ENCODE data around the gene MDGA2. TPM values are rescaled to one million over a fixed set of nuclear protein-coding genes. Genes with fewer than 3 reads are reported as not detected.
A peak's percentile ranks its signal among the peaks of the same experiment; 100 is the strongest.

The MDGA2 gene
- total RNA-seq, 1 experiment from 2014 or later: not detected

DNA sequence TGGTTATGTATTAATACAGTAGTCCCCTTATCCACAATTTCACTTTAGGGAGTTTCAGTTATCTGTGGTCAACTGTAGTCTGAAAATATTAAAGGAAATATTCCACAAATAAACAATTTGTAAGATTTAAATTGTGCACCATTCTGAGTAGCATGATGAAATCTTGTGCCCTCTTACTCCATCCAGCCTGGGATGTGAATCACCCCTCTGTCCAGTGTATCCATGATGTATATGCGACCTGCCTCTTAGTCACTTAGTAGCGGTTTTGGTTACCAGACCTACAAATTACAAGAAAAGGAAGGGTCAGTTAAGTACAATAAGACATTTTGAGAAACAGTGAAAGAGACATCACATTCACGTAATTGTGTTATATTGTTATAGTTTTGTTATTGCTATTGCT, 39.9 kb upstream of the MDGA2 start:
- Histone ChIP-seq H3K4me1 (no peaks in the 10 kb centered on the region), H3K27me3 (replicated peaks; ENCODE audit: control insufficient read depth, insufficient read depth, low read length) (no peaks in the 10 kb centered on the region), H3K36me3 (ENCODE audit: control insufficient read depth, insufficient read depth, low read length) (no peaks in the 10 kb centered on the region), H3K9me3 (no peaks in the 10 kb centered on the region), H3K4me3 (ENCODE audit: low read depth, low read length) (no peak overlapping the region)
- Mint-ChIP-seq H3K4me1 (ENCODE audit: low read depth, unreplicated experiment) (no peaks in the 10 kb centered on the region), H3K27me3 (ENCODE audit: insufficient read depth, unreplicated experiment) (no peaks in the 10 kb centered on the region), H3K4me3 (ENCODE audit: unreplicated experiment) (no peak overlapping the region), H3K27ac (ENCODE audit: unreplicated experiment) (no peak overlapping the region), H3K9me3 (ENCODE audit: unreplicated experiment) (no peaks in the 10 kb centered on the region), H3K36me3 (ENCODE audit: insufficient read depth, unreplicated experiment) (no peaks in the 10 kb centered on the region)
- DNase-seq: no peak
- ChIA-PET CTCF (no interaction called here), POLR2A (no interaction called here)
- intact Hi-C loops (cut with micrococcal nuclease; ENCODE audit: unreplicated experiment): no loop called here
- TF ChIP-seq, protein P1, sequence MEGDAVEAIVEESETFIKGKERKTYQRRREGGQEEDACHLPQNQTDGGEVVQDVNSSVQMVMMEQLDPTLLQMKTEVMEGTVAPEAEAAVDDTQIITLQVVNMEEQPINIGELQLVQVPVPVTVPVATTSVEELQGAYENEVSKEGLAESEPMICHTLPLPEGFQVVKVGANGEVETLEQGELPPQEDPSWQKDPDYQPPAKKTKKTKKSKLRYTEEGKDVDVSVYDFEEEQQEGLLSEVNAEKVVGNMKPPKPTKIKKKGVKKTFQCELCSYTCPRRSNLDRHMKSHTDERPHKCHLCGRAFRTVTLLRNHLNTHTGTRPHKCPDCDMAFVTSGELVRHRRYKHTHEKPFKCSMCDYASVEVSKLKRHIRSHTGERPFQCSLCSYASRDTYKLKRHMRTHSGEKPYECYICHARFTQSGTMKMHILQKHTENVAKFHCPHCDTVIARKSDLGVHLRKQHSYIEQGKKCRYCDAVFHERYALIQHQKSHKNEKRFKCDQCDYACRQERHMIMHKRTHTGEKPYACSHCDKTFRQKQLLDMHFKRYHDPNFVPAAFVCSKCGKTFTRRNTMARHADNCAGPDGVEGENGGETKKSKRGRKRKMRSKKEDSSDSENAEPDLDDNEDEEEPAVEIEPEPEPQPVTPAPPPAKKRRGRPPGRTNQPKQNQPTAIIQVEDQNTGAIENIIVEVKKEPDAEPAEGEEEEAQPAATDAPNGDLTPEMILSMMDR (IDR thresholded peaks at IDR 0.05; ENCODE audit: insufficient read depth in 1 of 2, low read depth in 1 of 2, low read length in 1 of 2, severe bottlenecking in 1 of 2, unreplicated experiment in 1 of 2): no peak
- BruUV-seq (replicated peaks): no TSS peak

DNA sequence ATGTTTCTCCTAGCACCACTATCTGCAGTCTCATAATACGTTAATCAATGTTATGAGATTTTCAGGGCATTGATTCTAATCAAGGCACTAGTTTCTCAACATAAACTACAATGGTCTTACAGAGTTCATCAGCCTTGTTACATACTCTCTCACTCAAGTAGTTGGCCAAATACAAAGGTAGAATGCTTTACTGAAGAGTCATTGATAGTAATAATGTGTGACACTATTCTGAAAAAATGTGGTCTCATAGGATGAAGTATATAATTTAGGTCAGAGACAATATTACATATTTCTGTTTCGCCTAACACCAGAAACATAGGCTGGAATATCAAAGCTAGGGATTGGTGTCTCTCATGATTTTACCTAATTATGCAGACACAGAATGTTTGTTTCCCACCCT, 35.2 kb upstream of the MDGA2 start:
- Histone ChIP-seq H3K9me3 (no peaks in the 10 kb centered on the region), H3K4me3 (ENCODE audit: low read depth, low read length) (no peak overlapping the region)

DNA sequence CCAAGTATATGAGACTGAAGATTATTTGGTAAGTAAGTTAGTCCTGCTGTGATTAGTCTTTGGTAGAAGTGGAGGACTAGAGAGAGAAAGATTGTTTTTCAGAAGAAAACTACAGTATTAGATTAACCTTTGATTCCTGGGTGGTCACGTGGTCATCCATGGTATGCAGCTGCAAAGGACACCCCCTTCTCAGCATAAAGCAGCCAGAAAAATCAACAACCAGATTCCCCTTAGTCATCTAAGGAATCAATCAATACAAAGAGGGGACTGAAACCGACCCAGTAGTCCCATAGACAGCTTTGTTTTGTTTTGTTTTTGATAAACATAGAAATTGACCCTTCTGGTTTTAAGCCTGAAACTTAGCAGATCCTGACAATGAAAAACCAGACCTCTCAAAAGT, 30.3 kb upstream of the MDGA2 start:
- TF ChIP-seq, protein P1 (IDR thresholded peaks at IDR 0.05; ENCODE audit: insufficient read depth in 1 of 2, low read depth in 1 of 2, low read length in 1 of 2, severe bottlenecking in 1 of 2, unreplicated experiment in 1 of 2): no peak
- peaks cover 9% of the 10 kb centered on the region for H3K9me3 Mint-ChIP-seq (ENCODE audit: unreplicated experiment)
- Histone ChIP-seq H3K9me3 (no peaks in the 10 kb centered on the region), H3K4me1 (peaks cover 10% of the 10 kb centered on the region; the same call in 1 of the 2 replicates), H3K27me3 (replicated peaks; ENCODE audit: control insufficient read depth, insufficient read depth, low read length) (no peaks in the 10 kb centered on the region), H3K4me3 (ENCODE audit: low read depth, low read length) (no peak overlapping the region), H3K36me3 (ENCODE audit: control insufficient read depth, insufficient read depth, low read length) (no peaks in the 10 kb centered on the region)
- peak overlapping the region; percentile 14 for H3K27ac Mint-ChIP-seq (ENCODE audit: unreplicated experiment)
- POLR2A ChIA-PET: no interaction called here
- no peaks in the 10 kb centered on the region for H3K36me3 Mint-ChIP-seq (ENCODE audit: insufficient read depth, unreplicated experiment)
- no peak overlapping the region for H3K4me3 Mint-ChIP-seq (ENCODE audit: unreplicated experiment)
- no peaks in the 10 kb centered on the region for H3K4me1 Mint-ChIP-seq (ENCODE audit: low read depth, unreplicated experiment)
- no peaks in the 10 kb centered on the region for H3K27me3 Mint-ChIP-seq (ENCODE audit: insufficient read depth, unreplicated experiment)
- DNase-seq: peak in 1 of 2 experiments; percentile 26
- CTCF ChIA-PET: no interaction called here
- no TSS peak for BruUV-seq (replicated peaks)
- intact Hi-C loops (cut with micrococcal nuclease; ENCODE audit: unreplicated experiment): no loop called here

More for the DNA sequence above, 35.2 kb upstream of the MDGA2 start:
- Mint-ChIP-seq H3K9me3 (ENCODE audit: unreplicated experiment) (no peaks in the 10 kb centered on the region), H3K4me3 (ENCODE audit: unreplicated experiment) (no peak overlapping the region), H3K4me1 (ENCODE audit: low read depth, unreplicated experiment) (no peaks in the 10 kb centered on the region), H3K27ac (ENCODE audit: unreplicated experiment) (no peak overlapping the region), H3K27me3 (ENCODE audit: insufficient read depth, unreplicated experiment) (no peaks in the 10 kb centered on the region), H3K36me3 (ENCODE audit: insufficient read depth, unreplicated experiment) (no peaks in the 10 kb centered on the region)
- intact Hi-C loops (cut with micrococcal nuclease; ENCODE audit: unreplicated experiment): no loop called here
- ChIA-PET CTCF (no interaction called here), POLR2A (no interaction called here)
- TF ChIP-seq, protein P1 (IDR thresholded peaks at IDR 0.05; ENCODE audit: insufficient read depth in 1 of 2, low read depth in 1 of 2, low read length in 1 of 2, severe bottlenecking in 1 of 2, unreplicated experiment in 1 of 2): no peak
- H3K36me3 ChIP-seq (ENCODE audit: control insufficient read depth, insufficient read depth, low read length): no peaks in the 10 kb centered on the region
- DNase-seq: no peak
- H3K4me1 ChIP-seq: peaks cover 5% of the 10 kb centered on the region; the same call in 1 of the 2 replicates
- BruUV-seq (replicated peaks): no TSS peak
- H3K27me3 ChIP-seq (replicated peaks; ENCODE audit: control insufficient read depth, insufficient read depth, low read length): no peaks in the 10 kb centered on the region

Measured in Caco-2 (cell line).